ENCODE measurements around the gene IGLL5.

GRCh38 chr22:22917377-22917776, 29.8 kb downstream of the IGLL5 start:
- TF ChIP-seq GATA2 (CRISPR knock-in tag; IDR thresholded peaks at IDR 0.05) = no peak
- TF ChIP-seq EP300 (IDR thresholded peaks at IDR 0.05; ENCODE audit: borderline replicate concordance in 1 of 2, low read depth in 1 of 2, low read length in 1 of 2) = no peak
- no peak for TF ChIP-seq CTCF (IDR thresholded peaks at IDR 0.05)
- TF ChIP-seq RXRA (IDR thresholded peaks at IDR 0.05; ENCODE audit: borderline replicate concordance, low read depth) = no peak
- TF ChIP-seq POLR2AphosphoS5 (IDR thresholded peaks at IDR 0.05; ENCODE audit: low read depth, low read length) = no peak
- TF ChIP-seq EZH2phosphoT487 (IDR thresholded peaks at IDR 0.05; ENCODE audit: borderline replicate concordance, low read depth) = no peak
- TF ChIP-seq TEAD4 (IDR thresholded peaks at IDR 0.05; ENCODE audit: borderline replicate concordance, insufficient read depth) = no peak
- no peak for TF ChIP-seq USF2 (IDR thresholded peaks at IDR 0.05; ENCODE audit: borderline replicate concordance, low read depth, low read length)
- TF ChIP-seq RFX5 (IDR thresholded peaks at IDR 0.05; ENCODE audit: low read length) = no peak
- TF ChIP-seq JUND (IDR thresholded peaks at IDR 0.05) = no peak
- TF ChIP-seq, protein P1, sequence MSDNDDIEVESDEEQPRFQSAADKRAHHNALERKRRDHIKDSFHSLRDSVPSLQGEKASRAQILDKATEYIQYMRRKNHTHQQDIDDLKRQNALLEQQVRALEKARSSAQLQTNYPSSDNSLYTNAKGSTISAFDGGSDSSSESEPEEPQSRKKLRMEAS (IDR thresholded peaks at IDR 0.05; ENCODE audit: low read depth) = no peak
- TF ChIP-seq NFIC (IDR thresholded peaks at IDR 0.05; ENCODE audit: borderline replicate concordance) = no peak
- TF ChIP-seq, protein P2, sequence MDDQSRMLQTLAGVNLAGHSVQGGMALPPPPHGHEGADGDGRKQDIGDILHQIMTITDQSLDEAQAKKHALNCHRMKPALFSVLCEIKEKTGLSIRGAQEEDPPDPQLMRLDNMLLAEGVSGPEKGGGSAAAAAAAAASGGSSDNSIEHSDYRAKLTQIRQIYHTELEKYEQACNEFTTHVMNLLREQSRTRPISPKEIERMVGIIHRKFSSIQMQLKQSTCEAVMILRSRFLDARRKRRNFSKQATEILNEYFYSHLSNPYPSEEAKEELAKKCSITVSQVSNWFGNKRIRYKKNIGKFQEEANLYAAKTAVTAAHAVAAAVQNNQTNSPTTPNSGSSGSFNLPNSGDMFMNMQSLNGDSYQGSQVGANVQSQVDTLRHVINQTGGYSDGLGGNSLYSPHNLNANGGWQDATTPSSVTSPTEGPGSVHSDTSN (IDR thresholded peaks at IDR 0.05) = no peak
- no peak for TF ChIP-seq SIN3A (IDR thresholded peaks at IDR 0.05; ENCODE audit: borderline replicate concordance, low read depth, low read length)

All from SK-N-SH (cell line).